ENCODE results near the gene SLC22A7. TPM values are rescaled to one million over a fixed set of nuclear protein-coding genes. Genes with fewer than 3 reads are reported as not detected.
"Not testable (repeated sequence)": the region's sequence is repeated elsewhere in the genome, so short reads cannot be mapped to it uniquely, and the experiment has no call there.

Gene SLC22A7
- total RNA-seq, 6 experiments from 2014 or later, result not detected

DNA sequence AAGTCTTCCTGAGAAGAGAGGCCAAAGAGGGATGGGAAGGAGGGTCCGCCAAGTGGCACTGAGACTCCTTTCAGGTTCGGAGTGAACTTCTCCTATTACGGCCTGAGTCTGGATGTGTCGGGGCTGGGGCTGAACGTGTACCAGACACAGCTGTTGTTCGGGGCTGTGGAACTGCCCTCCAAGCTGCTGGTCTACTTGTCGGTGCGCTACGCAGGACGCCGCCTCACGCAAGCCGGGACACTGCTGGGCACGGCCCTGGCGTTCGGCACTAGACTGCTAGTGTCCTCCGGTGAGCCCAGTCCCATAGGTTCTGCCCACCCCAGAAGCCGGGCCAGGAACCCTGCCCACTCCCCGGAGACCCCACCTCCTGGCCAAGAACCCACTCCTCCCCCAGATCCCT is 4.1 kb downstream of the SLC22A7 start:
- Mint-ChIP-seq H3K9me3 (no peaks in the 10 kb centered on the region), H3K36me3 (ENCODE audit: low read depth) (no peaks in the 10 kb centered on the region), H3K27me3 (ENCODE audit: insufficient read depth) (peaks cover 48% of the 10 kb centered on the region), H3K27ac (no peak overlapping the region), H3K4me1 (ENCODE audit: low read depth) (peaks cover 6% of the 10 kb centered on the region; the same call in 1 of the 2 replicates), H3K4me3 (no peak overlapping the region)
- no peak for DNase-seq
- TF ChIP-seq CTCF (IDR thresholded peaks at IDR 0.05), result no peak

GRCh38 chr6:43303006-43303405 is 4.9 kb downstream of the SLC22A7 start:
- H3K36me3 Mint-ChIP-seq (ENCODE audit: low read depth); H3K27ac Mint-ChIP-seq; H3K4me1 Mint-ChIP-seq (ENCODE audit: low read depth); H3K9me3 Mint-ChIP-seq; DNase-seq; H3K4me3 Mint-ChIP-seq: not testable (repeated sequence)
- peaks cover 52% of the 10 kb centered on the region for H3K27me3 Mint-ChIP-seq (ENCODE audit: insufficient read depth)

- H3K27ac Mint-ChIP-seq, result no peak overlapping the region
- peaks cover 9% of the 10 kb centered on the region; the same call in 1 of the 2 replicates for H3K4me1 Mint-ChIP-seq (ENCODE audit: low read depth)
- no peaks in the 10 kb centered on the region for H3K36me3 Mint-ChIP-seq (ENCODE audit: low read depth)
- no peak for TF ChIP-seq CTCF (IDR thresholded peaks at IDR 0.05)
- no peak overlapping the region for H3K4me3 Mint-ChIP-seq
- H3K9me3 Mint-ChIP-seq, result no peaks in the 10 kb centered on the region
- no peak for DNase-seq
- peaks cover 50% of the 10 kb centered on the region for H3K27me3 Mint-ChIP-seq (ENCODE audit: insufficient read depth)
These were observed 5.8 kb downstream of the SLC22A7 start for GRCh38 chr6:43303751-43304331.

DNA sequence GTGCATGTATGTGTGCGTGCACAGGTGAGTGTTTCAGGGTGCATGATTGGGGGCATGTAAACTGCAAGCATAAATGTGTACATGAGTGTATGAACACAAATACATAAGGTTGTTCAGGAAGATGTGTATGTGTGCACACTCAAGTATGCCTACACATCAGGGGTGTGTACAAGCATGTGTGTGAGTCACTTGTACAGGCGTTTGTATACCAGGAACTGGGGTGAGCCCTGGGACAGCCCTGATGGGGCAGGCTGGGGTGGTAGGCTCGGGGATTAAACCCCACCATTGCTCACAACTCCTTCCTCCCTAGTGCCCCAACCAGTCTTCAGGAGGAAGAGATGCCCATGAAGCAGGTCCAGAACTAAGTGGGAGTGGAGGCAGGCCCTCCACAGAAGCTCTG is 6.3 kb downstream of the SLC22A7 start:
- no peak for TF ChIP-seq CTCF (IDR thresholded peaks at IDR 0.05)
- peaks cover 13% of the 10 kb centered on the region; the same call in 1 of the 2 replicates for H3K4me1 Mint-ChIP-seq (ENCODE audit: low read depth)
- H3K27ac Mint-ChIP-seq, result no peak overlapping the region
- no peaks in the 10 kb centered on the region for H3K9me3 Mint-ChIP-seq
- H3K27me3 Mint-ChIP-seq (ENCODE audit: insufficient read depth), result peaks cover 49% of the 10 kb centered on the region
- H3K4me3 Mint-ChIP-seq, result no peak overlapping the region
- H3K36me3 Mint-ChIP-seq (ENCODE audit: low read depth), result no peaks in the 10 kb centered on the region
- no peak for DNase-seq

DNA sequence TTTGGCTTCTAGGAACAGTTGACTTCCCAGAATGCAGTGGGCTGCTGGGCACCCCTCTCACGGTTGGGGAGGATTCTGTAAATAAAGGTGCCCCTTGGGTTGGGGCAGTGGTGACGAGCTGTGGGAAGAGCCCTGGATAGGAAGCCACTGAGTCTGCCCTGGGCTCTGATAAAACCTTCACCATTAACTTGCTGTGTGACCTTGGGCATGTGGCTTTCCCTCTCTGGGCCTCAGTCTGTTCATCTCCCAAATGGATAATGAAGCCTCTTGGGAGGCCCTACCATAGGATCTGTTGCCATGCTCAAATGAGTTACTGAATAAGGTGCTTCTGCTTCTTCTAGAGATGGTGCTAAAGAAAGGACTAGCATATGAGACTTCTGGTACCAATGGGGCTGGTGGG is 6.8 kb downstream of the SLC22A7 start:
- Mint-ChIP-seq H3K27ac (no peak overlapping the region), H3K9me3 (no peaks in the 10 kb centered on the region), H3K4me3 (no peak overlapping the region), H3K36me3 (ENCODE audit: low read depth) (no peaks in the 10 kb centered on the region), H3K4me1 (ENCODE audit: low read depth) (peaks cover 11% of the 10 kb centered on the region; the same call in 1 of the 2 replicates), H3K27me3 (ENCODE audit: insufficient read depth) (peaks cover 50% of the 10 kb centered on the region)
- DNase-seq, result no peak
- TF ChIP-seq CTCF (IDR thresholded peaks at IDR 0.05), result no peak

- H3K9me3 Mint-ChIP-seq, result no peaks in the 10 kb centered on the region
- no peaks in the 10 kb centered on the region for H3K36me3 Mint-ChIP-seq (ENCODE audit: low read depth)
- H3K27ac Mint-ChIP-seq, result no peak overlapping the region
- no peak overlapping the region for H3K4me3 Mint-ChIP-seq
- no peak for DNase-seq
- H3K27me3 Mint-ChIP-seq (ENCODE audit: insufficient read depth), result peaks cover 38% of the 10 kb centered on the region
- TF ChIP-seq CTCF (IDR thresholded peaks at IDR 0.05), result no peak
- H3K4me1 Mint-ChIP-seq (ENCODE audit: low read depth), result peaks cover 7% of the 10 kb centered on the region; the same call in 1 of the 2 replicates
These were observed 8.0 kb downstream of the SLC22A7 start for GRCh38 chr6:43306086-43306485.

Data from HFFc6 (cell line).